NCI-H1417 (cell line): Measurements from ENCODE around the gene SCARF1.

Source experiments
- DNase-seq, 3 experiments: peaks; one replicate each; lab custom pipeline; 2025; lab: John Stamatoyannopoulos, UW

SCARF1 gene

DNA sequence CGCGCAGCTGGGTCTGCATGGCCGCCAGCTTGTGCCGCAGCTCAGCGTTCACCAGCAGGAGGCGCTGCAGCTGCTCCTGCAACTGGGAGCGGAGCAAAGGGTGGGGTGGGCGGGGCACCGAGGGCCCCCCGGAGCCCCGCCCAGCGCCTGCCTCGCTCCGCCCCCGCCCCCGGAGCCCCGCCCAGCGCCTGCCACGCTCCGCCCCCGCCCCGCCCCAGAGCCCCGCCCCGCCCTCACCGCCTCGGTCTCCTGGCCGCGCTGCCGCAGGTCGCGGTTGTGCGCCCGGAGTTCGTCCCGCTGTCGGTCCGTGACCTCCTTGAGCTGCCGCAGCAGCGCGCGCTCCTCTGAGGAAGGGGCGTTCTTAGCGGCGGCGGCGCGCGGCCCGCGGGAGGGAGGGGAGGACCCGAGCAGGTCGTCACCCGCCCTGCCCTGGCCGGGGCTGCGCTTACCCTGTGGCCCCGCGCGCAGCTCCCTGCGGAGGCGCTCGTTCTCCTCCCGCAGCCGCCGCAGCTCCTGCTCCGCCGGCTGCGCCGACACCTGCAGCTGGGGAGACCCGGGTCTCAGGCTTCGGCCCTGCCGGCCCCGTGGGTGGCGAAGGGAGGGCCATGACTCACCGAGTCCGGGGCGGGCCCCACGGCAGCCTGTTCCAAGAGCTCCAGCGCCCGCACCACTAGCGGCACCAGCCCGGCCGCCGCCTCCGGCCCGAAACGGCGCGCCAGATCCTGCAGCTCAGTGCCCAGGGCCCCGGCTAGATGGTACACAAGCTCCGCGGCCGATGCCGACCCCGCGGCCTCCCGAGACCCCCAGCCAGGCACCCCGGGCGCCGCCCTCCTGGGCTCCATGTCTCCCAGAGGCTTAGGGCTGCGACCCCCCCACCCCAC is 3.7 kb upstream of the SCARF1 start:
- peak; percentile 78 to 86 (median 79) for DNase-seq

DNA sequence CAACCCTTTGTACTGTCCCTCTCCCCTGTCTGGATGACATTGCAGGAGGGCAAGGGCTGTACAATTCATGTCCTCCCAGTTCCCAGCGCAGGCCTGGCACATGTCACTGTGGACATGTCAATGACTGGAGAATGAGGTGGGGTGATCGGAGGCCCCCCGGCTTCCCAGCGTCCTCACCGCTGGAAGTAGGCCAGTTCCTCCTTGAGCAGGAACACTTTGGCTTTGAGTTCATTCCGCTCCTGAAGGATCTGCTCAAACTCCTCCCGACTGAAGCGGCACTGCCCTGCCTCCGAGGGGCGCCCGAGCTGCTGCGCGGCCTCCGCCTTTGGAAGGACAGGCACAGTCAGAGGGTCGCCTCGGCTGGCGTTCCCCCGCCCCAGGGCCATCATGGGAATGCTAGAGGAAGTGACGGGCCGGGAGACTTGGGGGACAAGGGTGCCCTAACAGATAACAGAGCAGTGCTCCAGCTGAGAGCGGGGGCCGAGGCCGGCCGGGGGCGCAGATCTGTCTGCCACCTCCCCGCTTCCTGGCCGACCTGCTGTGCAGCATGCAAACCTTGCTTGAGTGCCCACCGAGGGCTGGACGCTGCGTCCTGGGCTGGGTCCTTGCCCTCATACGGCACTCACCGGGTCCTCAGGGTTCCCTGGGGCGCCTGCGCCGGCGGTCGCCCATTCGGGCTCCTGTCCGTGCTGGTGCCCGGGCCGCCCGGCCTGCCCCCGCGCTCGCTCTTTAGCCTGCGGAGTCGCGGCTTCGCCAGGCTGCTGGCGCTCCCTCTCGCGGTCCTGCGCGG is 2.8 kb upstream of the SCARF1 start:
- DNase-seq: peak in 1 of 3 experiments; percentile 27

DNA sequence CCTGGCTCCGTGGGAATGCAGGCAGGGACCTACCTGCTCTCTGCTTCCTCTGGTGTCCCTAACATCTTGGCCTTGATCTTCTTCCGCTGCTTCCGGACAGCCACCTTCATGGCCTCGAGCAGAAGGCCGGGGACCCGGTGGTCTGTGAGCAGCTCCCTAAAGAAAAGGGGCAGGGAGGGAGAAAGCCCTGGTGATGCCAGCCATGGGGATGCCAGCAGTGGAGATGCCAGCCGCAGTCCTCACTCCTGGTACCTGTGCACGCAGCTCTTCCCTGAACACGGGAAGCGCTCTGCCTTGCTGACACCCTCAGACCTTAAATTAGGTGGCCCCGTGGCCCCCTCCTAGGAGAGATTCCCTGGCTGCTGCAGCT is 2.3 kb upstream of the SCARF1 start:
- DNase-seq: no peak

DNA sequence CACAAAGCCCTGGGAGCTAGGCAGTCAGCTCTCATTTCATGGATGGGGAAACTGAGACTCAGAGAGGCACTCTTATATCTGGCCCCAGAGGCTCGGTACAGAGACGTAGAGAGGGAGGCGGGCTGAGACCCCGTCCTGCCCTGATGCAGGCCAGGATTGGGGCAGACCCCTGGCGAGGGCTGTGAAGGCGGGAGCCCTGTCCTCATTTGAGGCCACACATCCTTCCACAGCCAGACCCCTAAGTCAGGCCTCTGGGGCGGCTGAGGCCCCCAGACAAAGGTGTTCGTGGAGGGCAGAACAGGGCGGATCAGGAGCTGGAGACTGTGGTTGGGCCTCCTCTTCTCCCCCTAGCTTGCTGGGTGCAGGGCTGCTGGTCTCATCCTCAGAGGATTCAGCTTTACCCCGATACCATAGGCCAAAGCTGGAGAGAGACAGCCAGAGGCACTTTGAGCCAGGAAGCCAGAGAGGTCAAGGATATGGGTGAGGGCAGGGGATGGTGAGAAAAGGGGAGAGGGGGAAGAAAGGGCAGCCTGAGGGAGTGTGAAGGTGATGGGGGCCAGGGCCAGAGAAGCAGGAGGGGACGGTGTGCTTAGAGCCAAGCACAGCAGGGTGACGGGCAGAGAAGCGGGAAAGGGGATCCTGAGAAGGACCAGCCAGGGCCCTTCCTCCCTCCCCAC is 805 bp upstream of the SCARF1 start:
- no peak for DNase-seq

GRCh38 chr17:1644493-1645206 is 882 bp downstream of the SCARF1 start:
- no peak for DNase-seq

DNA sequence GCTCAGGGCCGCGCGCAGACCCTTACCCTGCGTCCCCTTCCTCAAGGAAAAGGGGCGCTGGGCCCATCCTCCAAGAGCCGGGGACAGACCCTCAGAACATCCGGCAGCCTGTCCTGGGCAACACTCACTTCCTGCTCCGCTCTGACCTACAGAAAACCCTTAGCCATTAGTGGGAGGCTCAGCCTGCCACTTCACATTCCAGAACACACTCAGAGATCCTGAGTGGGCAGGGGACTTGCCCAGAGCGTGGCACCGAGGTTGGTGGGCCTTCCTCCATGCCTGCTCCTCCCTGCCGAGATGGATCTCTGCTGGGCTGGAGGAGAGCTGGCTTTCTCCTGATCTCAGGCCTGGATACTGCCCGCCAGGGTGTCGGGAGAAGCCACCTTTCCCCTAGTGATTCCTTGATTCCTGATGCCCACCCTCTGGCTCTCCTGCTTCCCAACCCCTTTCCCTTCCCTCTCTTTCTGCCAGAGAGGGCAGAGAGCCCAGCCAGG is 1.5 kb downstream of the SCARF1 start:
- peak in 1 of 3 experiments; percentile 5 for DNase-seq

GRCh38 chr17:1643293-1643998 is 2.1 kb downstream of the SCARF1 start:
- peak; percentile 55 to 68 (median 58) for DNase-seq

DNA sequence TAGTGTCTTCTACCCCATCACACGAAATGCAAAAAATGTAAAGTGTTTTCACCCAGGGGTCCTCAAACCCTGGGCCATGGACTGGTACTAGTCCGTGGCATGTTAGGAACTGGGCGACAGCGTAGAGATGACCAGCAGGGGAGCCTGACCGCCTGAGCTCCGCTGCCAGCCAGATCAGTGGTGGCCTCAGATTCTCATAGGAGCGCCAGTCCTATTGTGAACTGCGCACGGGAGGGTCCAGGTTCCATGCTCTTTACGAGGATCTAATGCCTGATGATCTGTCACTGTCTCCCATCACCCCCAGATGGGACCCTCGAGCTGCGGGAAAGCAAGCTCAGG is 4.5 kb downstream of the SCARF1 start:
- no peak for DNase-seq

DNA sequence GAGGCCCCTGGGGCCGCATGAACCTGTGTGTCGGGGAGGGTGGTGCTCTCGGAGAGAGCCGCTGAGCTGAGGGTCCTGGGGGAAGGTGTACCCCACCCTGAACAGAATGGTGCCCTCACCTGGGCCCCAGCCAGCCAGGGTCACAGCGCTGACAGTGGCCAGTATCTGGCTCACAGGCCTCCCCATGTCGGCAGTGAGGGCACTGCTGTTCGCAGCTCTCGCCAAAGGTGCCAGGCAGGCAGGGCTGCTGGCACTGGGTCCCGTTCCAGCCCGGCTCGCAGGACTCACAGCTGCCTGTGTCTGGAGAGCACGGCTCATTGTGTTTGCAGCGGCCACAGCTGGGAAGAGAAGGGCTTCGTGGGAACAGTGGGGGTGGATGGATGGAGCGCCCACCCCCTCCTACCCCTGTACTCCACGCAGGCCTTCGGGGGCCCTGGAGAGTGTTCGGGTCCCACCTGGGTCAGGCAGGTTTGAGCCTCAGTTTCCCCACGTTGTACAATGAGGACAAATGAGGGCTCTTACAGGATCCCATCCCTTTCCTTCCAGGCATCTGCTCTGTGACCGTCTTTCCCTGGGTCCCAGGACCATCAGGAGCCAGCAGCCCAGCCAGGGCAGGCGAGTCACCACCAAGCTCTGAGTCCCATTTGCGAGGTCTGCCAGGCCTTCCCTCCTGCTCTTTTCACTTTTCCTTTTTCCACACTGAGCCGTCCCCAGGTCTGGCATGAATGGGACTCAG is 5.0 kb downstream of the SCARF1 start:
- peak in 1 of 3 experiments; percentile 1 for DNase-seq

DNA sequence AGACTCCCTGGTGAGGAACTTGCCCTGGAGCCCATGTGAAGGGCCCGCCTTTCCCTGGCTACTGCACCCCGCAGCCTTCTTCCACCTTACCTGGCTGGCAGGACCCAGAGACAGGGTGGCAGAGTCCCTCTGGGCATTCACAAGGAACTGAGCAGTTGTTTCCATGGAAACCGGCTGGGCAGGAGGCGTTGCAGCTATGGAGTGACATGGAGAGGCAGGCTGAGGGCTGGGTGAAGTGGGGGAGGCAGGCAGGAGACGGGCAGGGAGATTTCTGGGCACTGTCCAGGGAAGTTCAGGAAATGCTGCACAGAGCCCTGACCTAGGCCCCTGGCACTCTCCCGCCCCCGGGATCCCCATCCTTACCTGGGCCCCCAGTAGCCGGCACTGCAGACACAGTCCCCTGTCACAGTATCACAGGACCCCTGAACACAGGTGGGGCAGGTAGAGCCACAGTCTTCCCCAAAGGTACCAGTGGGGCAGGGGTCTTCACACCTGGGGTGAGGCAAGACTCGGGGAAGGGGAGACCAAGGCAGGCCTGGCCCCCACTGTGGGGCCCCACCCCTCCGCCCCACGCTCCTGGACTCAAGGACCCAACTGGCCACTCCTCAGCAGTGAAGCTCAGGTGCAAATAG is 5.9 kb downstream of the SCARF1 start:
- peak in 2 of 3 experiments; percentile 59 to 80 for DNase-seq

GRCh38 chr17:1638624-1639300 is 6.8 kb downstream of the SCARF1 start:
- no peak for DNase-seq

DNA sequence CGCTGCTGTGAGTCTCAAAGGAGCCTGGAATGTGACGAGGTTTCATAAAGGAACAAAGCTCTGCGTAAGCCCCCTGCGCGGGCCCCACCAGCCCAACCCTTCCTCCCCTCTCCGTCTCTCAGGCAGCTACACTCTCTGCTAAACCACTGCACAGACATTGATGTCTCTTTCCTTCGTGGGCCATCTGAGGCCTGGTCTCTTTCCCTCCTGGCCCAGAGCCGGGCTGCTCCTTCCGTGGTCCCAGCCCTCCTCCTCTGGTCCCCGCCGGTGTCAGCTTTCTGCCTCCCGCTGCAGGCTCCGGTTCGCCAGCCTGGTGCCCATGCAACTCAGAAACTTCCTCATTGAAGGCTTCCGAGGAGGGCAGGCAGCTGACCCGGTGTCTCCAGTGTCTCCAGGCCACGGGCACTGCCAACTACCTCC is 7.4 kb downstream of the SCARF1 start:
- no peak for DNase-seq

GRCh38 chr17:1636732-1637285 is 8.7 kb downstream of the SCARF1 start:
- no peak for DNase-seq

- no peak for DNase-seq
Observed at GRCh38 chr17:1635675-1636465, 9.7 kb downstream of the SCARF1 start.

DNA sequence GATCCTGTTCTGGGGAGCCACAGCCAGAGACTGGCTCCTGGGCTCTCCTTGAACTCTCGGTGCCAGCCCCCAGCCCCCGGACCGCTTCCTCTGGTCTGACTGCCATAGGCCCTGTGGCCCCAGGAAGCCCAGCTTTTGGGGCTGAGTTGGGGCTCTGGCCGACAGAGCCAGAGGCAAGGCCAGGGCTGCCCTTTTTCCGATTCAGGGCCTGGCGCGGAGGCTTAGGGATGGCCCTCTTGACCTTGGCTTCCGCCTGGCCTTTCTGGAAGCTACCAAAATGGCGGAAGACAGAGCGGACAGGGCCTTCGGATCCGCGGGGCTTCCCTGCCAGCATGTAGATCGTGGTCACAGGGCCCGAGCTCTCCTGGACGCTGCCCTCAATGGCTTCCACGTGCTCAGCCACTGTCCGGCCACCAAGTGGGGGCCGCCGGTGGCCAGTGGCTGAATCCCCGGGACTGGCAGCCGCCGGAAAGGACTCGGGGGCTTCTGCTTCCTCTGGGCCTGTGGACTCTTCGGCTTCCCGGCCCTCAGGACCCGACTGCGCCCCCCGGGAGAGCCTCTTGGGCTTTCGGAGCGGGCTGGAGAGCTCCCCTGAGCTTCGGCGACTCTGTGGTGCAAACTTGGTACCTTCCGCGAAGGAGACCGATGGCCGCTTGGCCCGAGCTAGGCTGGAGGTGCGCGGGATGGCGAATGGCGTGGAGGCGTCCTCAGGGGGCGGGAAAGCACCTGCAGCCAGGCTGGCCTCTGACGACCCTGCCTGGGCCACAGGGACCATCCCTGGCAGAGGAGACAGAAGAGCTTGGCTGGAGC is 10.5 kb downstream of the SCARF1 start:
- no peak for DNase-seq

DNA sequence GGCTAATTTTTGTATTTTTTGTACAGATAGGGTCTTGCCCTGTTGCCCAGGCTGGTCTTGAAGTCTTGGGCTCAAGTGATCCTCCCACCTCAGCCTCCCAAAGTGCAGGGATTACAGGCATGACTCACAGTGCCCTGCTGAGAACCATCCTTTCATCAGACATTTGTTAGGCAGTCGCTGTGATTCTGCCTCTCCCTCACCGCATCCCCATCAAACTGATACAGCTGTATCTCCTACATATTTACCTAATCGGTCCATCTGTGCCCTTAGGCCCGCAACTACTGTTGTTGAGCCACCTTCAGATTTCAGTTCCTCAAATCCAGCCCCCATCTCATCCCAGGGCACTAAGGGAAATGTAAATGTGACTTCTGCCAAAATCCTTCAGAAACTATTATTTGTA is 14.9 kb downstream of the SCARF1 start:
- DNase-seq: no peak
